SK-N-SH (cell line): ENCODE measurements around the gene ZNHIT3. TPM values are rescaled to one million over a fixed set of nuclear protein-coding genes. Genes with fewer than 3 reads are reported as not detected.

Source experiments
- CTCF ChIA-PET: fragments of 300-600, 350-600 bp; formaldehyde crosslinking; extraction: SDS; loops from one replicate; lab custom pipeline; 2021; lab: Yijun Ruan, JAX
- POLR2A ChIA-PET: fragments of 350-600 bp; sonication (Branson Sonifier 250); formaldehyde crosslinking; extraction: SDS; loops from one replicate; lab custom pipeline; 2020; ENCODE audit warnings: antibody characterized with exemption, inconsistent platforms; lab: Yijun Ruan, JAX
- DNase-seq: peaks from one replicate; pipeline ENCODE4 v3.0.0; 2012
- H2AFZ ChIP-seq: fragments of 200-600 bp; sonication (generic); 2 replicates; pipeline ENCODE4 v1.8.1; 2016; ENCODE audit warnings: antibody characterized with exemption, mild to moderate bottlenecking, low read depth
- H3F3A ChIP-seq: fragments of 200-600 bp; sonication (generic); replicated peaks from 2 replicates; pipeline ENCODE3; 2016; ENCODE audit warnings: antibody characterized with exemption, mild to moderate bottlenecking; ENCODE audit not compliant: insufficient read depth
- H3K27ac ChIP-seq, 2 experiments: fragments of 200-500 bp in 1 of 2; fragments of 200-600 bp in 1 of 2; sonication (Bioruptor generic) in 1 of 2; sonication (generic), shearing (Covaris generic) in 1 of 2; 2 replicates each; pipeline versions ENCODE4 v1.5.1 to v1.6.1; 2014 to 2016; ENCODE audit warnings: low read depth in 2 of 2, inconsistent platforms in 1 of 2, low read length in 1 of 2, mild to moderate bottlenecking in 1 of 2, mixed read lengths in 1 of 2
- H3K27me3 ChIP-seq: fragments of 200-600 bp; sonication (generic), shearing (Covaris generic); 2 replicates; pipeline ENCODE4 v1.6.1; 2016; ENCODE audit warnings: mixed run types; ENCODE audit not compliant: insufficient read depth
- H3K36me3 ChIP-seq, 2 experiments: fragments of 200-500 bp in 1 of 2; fragments of 200-600 bp in 1 of 2; sonication (Bioruptor generic) in 1 of 2; sonication (generic) in 1 of 2; replicated peaks in 1 of 2; 2 replicates each; pipeline versions ENCODE3 to v1.5.1; 2014 to 2016; ENCODE audit warnings: low read length in 1 of 2, mild to moderate bottlenecking in 1 of 2; ENCODE audit not compliant: insufficient read depth in 2 of 2, control insufficient read depth in 1 of 2
- H3K4me1 ChIP-seq, 2 experiments: fragments of 200-500 bp in 1 of 2; fragments of 200-600 bp in 1 of 2; sonication (Bioruptor generic) in 1 of 2; sonication (generic), shearing (Covaris generic) in 1 of 2; 2 replicates each; pipeline versions ENCODE4 v1.5.1 to v1.6.1; 2014 to 2016; ENCODE audit warnings: low read depth in 1 of 2, low read length in 1 of 2, mixed run types in 1 of 2; ENCODE audit not compliant: insufficient read depth in 2 of 2, control insufficient read depth in 1 of 2
- H3K4me2 ChIP-seq: fragments of 200-600 bp; sonication (generic), shearing (Covaris generic); 2 replicates; pipeline ENCODE4 v1.6.1; 2017; ENCODE audit warnings: mixed run types
- H3K4me3 ChIP-seq, 2 experiments: fragments of 200-500 bp in 1 of 2; fragments of 200-600 bp in 1 of 2; sonication (Bioruptor generic) in 1 of 2; sonication (generic), shearing (Covaris generic) in 1 of 2; 2 replicates each; pipeline versions ENCODE4 v1.5.1 to v1.8.1; 2014 to 2016; ENCODE audit warnings: low read depth in 2 of 2, inconsistent platforms in 1 of 2, low read length in 1 of 2, mild to moderate bottlenecking in 1 of 2, mixed read lengths in 1 of 2, moderate library complexity in 1 of 2
- H3K79me2 ChIP-seq: fragments of 200-600 bp; sonication (generic); 2 replicates; pipeline ENCODE4 v1.8.1; 2017; ENCODE audit warnings: mild to moderate bottlenecking; ENCODE audit not compliant: insufficient read depth
- H3K9ac ChIP-seq: fragments of 200-600 bp; sonication (generic); 2 replicates; pipeline ENCODE4 v1.6.1; 2017; ENCODE audit warnings: mixed run types
- H3K9me2 ChIP-seq: fragments of 200-600 bp; sonication (generic); 2 replicates; pipeline ENCODE4 v1.6.1; 2017; ENCODE audit warnings: mixed run types
- H3K9me3 ChIP-seq: fragments of 200-600 bp; sonication (generic); 2 replicates; pipeline ENCODE4 v1.6.1; 2017; ENCODE audit warnings: mixed run types, mild to moderate bottlenecking, moderate library complexity
- H4K20me1 ChIP-seq: fragments of 200-600 bp; sonication (generic); 2 replicates; pipeline ENCODE4 v1.6.1; 2017; ENCODE audit warnings: mild to moderate bottlenecking, mixed run types; ENCODE audit not compliant: insufficient read depth
- EP300 ChIP-seq, 2 experiments: IDR thresholded peaks; 2 replicates each; pipeline versions ENCODE4 v1.4.0 to v1.6.1; 2012; ENCODE audit warnings: borderline replicate concordance in 1 of 2, low read depth in 1 of 2, low read length in 1 of 2
- FOXM1 ChIP-seq: IDR thresholded peaks from 2 replicates; pipeline ENCODE4 v1.4.0; 2012; ENCODE audit warnings: low read depth, mild to moderate bottlenecking
- GATA2 ChIP-seq: sonication (generic); formaldehyde crosslinking; IDR thresholded peaks from 2 replicates; pipeline ENCODE4 v1.5.0; 2020; ENCODE audit warnings: mild to moderate bottlenecking, missing genetic modification reagents
- JUND ChIP-seq: IDR thresholded peaks from 2 replicates; pipeline ENCODE4 v1.4.0; 2012
- MEF2A ChIP-seq: IDR thresholded peaks from 2 replicates; pipeline ENCODE4 v1.4.0; 2012; ENCODE audit warnings: low read depth, borderline replicate concordance
- RCOR1 ChIP-seq: fragments of 150-350 bp; IDR thresholded peaks from 2 replicates; pipeline ENCODE4 v1.6.1; 2017; ENCODE audit warnings: antibody characterized with exemption, low read length
- TAF1 ChIP-seq: IDR thresholded peaks from 2 replicates; pipeline ENCODE4 v1.6.1; 2012; ENCODE audit warnings: low read depth, mild to moderate bottlenecking, low read length, moderate library complexity, borderline replicate concordance
- WGBS: methylation state at CpG from one replicate; pipeline ENCODE4 v1.1.6; 2017; ENCODE audit warnings: low lambda C conversion rate; 5-methylcytosine and 5-hydroxymethylcytosine counted together
- polyA plus RNA-seq, 3 experiments: library from polyadenylated mRNA; depleted of rRNA; stranded (reverse); fragments of >200 nt; gene quantifications; 2 replicates each; pipeline ENCODE4 v1.2.3, GENCODE V29; 2012
- TF ChIP-seq, protein P1 (sequence below): IDR thresholded peaks from 2 replicates; pipeline ENCODE4 v1.6.1; 2012; ENCODE audit warnings: mild to moderate bottlenecking, low read depth, low read length, moderate library complexity
- TF ChIP-seq, protein P2 (sequence below): fragments of 150-350 bp; IDR thresholded peaks from 2 replicates; pipeline ENCODE4 v1.6.1; 2017; ENCODE audit warnings: antibody characterized with exemption, low read length, low read depth, borderline replicate concordance
- TF ChIP-seq, protein P3 (sequence below): fragments of 150-350 bp; IDR thresholded peaks from 2 replicates; pipeline ENCODE4 v1.6.1; 2016; ENCODE audit warnings: mild to moderate bottlenecking, low read depth, low read length
- TF ChIP-seq, protein P4 (sequence below): IDR thresholded peaks from 2 replicates; pipeline ENCODE4 v1.4.0; 2012; ENCODE audit warnings: low read depth, borderline replicate concordance

Gene ZNHIT3
- polyA plus RNA-seq, 1 of the 3 experiments (the other 2 are of a cell fraction): 59.9 TPM

DNA sequence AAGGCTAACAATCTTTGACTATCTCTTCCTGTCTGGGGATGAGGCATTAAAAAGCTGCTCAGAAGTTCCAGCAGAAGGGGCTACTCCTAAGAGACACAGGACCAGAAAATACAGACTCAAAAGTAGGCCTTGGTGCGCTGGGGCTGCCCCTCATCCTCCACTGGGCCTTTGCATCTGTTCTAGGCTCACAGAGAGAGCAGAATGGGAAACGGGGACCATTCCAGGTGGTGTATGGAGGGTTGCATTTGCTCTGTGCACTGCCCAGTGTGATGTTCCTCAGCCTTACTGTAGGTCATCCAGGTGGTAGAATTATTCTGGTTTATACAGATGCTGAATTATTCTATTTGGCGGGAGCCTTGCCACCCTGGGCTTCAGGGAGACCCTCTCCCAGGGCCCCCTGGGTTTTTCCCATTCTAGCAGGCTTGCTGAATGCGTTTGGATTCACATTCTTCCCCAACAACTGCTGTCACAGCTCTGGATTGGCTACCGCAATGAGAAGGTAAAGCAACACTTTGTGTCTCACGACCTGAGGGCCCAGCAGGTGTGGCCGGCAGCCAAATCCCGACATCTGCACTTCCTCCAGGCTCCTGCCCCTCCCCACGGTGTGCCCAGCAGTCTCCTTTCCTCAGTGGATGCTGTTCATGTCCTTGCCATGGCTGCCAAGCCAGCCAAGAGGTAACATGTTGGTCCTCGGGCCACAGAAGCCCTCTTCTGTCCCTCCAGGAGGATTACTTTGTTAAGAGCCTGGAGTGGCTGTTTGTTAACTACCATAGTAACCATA is 25.0 kb upstream of the ZNHIT3 start:
- 0% methylated on average over 7 of the region's 10 CpGs for WGBS
- no peak for DNase-seq

DNA sequence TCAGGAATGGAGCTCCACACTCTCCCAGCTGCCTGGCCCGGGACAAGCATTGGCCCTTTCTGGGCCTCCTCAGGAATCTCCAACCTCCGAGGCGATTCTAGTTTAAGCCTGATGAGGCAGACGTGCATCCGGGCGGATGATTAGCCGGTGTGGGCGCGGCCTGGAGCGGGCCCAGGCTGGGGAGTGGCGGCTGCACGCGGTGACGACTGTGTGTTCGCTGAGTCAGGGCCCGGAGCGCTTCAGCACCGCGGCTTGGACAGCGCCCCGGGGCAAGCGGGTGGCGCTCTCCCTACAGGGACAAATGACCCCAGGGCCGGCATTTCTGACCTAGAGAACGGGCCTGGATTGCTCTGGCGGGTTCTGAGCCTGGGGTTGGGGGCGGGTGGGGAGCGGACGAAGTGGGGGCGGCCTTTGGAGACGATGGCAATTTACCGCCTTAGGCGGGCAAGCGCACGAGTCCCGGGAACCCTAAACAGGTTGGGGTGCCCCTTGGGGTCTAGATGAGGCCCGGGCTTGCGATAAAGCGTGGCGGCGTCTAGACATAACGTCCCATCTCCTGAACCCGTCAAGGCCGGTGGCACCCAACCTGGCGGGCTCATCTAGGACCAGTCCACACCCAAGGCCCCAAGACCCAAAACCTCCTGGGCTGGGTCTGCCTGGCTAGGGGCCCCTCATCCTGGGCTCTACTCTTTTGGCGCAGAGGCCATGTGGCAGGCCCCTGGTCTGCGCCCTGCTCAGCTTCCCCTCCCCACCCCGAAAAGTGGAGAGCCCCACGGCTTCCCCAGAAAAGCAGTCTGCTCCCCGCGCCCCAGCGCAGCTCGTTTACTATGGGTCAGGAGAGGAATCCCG is 22.3 kb upstream of the ZNHIT3 start:
- Histone ChIP-seq H3K79me2 (no peaks in the 10 kb centered on the region), H3K9me3 (no peaks in the 10 kb centered on the region), H3K27me3 (peaks cover 40% of the 10 kb centered on the region; the same call in 1 of the 2 replicates), H3K9ac (no peak overlapping the region), H3K4me3 (no peak overlapping the region), H2AFZ (no peak overlapping the region), H4K20me1 (no peaks in the 10 kb centered on the region), H3K27ac (no peak overlapping the region), H3K9me2 (no peaks in the 10 kb centered on the region), H3K4me1 (no peaks in the 10 kb centered on the region), H3K36me3 (no peaks in the 10 kb centered on the region), H3K4me2 (no peak overlapping the region)
- POLR2A ChIA-PET: no interaction called here
- CTCF ChIA-PET: interaction anchor here (1.5 kb wide), 1 partner anchor 19 kb away, joined by 10 read pairs; no protein-coding TSS in a partner anchor
- no peak for DNase-seq
- 51% methylated on average over 21 of the region's 54 CpGs for WGBS
- TF ChIP-seq, protein P1, sequence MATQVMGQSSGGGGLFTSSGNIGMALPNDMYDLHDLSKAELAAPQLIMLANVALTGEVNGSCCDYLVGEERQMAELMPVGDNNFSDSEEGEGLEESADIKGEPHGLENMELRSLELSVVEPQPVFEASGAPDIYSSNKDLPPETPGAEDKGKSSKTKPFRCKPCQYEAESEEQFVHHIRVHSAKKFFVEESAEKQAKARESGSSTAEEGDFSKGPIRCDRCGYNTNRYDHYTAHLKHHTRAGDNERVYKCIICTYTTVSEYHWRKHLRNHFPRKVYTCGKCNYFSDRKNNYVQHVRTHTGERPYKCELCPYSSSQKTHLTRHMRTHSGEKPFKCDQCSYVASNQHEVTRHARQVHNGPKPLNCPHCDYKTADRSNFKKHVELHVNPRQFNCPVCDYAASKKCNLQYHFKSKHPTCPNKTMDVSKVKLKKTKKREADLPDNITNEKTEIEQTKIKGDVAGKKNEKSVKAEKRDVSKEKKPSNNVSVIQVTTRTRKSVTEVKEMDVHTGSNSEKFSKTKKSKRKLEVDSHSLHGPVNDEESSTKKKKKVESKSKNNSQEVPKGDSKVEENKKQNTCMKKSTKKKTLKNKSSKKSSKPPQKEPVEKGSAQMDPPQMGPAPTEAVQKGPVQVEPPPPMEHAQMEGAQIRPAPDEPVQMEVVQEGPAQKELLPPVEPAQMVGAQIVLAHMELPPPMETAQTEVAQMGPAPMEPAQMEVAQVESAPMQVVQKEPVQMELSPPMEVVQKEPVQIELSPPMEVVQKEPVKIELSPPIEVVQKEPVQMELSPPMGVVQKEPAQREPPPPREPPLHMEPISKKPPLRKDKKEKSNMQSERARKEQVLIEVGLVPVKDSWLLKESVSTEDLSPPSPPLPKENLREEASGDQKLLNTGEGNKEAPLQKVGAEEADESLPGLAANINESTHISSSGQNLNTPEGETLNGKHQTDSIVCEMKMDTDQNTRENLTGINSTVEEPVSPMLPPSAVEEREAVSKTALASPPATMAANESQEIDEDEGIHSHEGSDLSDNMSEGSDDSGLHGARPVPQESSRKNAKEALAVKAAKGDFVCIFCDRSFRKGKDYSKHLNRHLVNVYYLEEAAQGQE: peak; percentile 95
- no peak for TF ChIP-seq JUND
- TF ChIP-seq, all 33 proteins: peak for 1
- H3F3A ChIP-seq: no peaks in the 10 kb centered on the region

More for the DNA sequence above, 25.0 kb upstream of the ZNHIT3 start:
- Histone ChIP-seq H3K4me1 (no peaks in the 10 kb centered on the region), H3K27ac (no peak overlapping the region), H4K20me1 (no peaks in the 10 kb centered on the region), H3K9me3 (no peaks in the 10 kb centered on the region), H3K79me2 (no peaks in the 10 kb centered on the region), H3K36me3 (no peaks in the 10 kb centered on the region), H3K9me2 (no peaks in the 10 kb centered on the region), H3K27me3 (peaks cover 21% of the 10 kb centered on the region; the same call in 1 of the 2 replicates), H2AFZ (no peak overlapping the region), H3K9ac (no peak overlapping the region), H3K4me2 (no peak overlapping the region), H3F3A (no peaks in the 10 kb centered on the region), H3K4me3 (no peak overlapping the region)
- POLR2A ChIA-PET: no interaction called here
- TF ChIP-seq FOXM1 (no peak), RCOR1 (no peak), MEF2A (no peak), GATA2 (CRISPR knock-in tag) (no peak), TAF1 (no peak), EP300 (IDR thresholded peaks at IDR 0.05; ENCODE audit: borderline replicate concordance in 1 of 2, low read depth in 1 of 2, low read length in 1 of 2) (no peak)
- TF ChIP-seq, protein P2, sequence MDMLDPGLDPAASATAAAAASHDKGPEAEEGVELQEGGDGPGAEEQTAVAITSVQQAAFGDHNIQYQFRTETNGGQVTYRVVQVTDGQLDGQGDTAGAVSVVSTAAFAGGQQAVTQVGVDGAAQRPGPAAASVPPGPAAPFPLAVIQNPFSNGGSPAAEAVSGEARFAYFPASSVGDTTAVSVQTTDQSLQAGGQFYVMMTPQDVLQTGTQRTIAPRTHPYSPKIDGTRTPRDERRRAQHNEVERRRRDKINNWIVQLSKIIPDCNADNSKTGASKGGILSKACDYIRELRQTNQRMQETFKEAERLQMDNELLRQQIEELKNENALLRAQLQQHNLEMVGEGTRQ: no peak
- TF ChIP-seq, protein P3, sequence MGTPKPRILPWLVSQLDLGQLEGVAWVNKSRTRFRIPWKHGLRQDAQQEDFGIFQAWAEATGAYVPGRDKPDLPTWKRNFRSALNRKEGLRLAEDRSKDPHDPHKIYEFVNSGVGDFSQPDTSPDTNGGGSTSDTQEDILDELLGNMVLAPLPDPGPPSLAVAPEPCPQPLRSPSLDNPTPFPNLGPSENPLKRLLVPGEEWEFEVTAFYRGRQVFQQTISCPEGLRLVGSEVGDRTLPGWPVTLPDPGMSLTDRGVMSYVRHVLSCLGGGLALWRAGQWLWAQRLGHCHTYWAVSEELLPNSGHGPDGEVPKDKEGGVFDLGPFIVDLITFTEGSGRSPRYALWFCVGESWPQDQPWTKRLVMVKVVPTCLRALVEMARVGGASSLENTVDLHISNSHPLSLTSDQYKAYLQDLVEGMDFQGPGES: no peak
- TF ChIP-seq, protein P4, sequence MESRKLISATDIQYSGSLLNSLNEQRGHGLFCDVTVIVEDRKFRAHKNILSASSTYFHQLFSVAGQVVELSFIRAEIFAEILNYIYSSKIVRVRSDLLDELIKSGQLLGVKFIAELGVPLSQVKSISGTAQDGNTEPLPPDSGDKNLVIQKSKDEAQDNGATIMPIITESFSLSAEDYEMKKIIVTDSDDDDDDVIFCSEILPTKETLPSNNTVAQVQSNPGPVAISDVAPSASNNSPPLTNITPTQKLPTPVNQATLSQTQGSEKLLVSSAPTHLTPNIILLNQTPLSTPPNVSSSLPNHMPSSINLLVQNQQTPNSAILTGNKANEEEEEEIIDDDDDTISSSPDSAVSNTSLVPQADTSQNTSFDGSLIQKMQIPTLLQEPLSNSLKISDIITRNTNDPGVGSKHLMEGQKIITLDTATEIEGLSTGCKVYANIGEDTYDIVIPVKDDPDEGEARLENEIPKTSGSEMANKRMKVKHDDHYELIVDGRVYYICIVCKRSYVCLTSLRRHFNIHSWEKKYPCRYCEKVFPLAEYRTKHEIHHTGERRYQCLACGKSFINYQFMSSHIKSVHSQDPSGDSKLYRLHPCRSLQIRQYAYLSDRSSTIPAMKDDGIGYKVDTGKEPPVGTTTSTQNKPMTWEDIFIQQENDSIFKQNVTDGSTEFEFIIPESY: no peak
- CTCF ChIA-PET: interaction anchor here (3.4 kb wide), 1 partner anchor 22 kb away, joined by 15 read pairs; no protein-coding TSS in a partner anchor
